Colonic mucosa (tissue), 4 donors: ENCODE measurements around the gene PKN1. TPM values are rescaled to one million over a fixed set of nuclear protein-coding genes. Genes with fewer than 3 reads are reported as not detected.

Experiments used
- DNase-seq: peaks from one replicate; pipeline ENCODE4 v3.0.0-alpha.2; 2020
- H3K27ac ChIP-seq: fragments of 200-600 bp; one replicate; pipeline ENCODE4 v1.8.0; 2021
- H3K27me3 ChIP-seq: fragments of 200-600 bp; one replicate; pipeline ENCODE4 v1.8.0; 2021
- H3K36me3 ChIP-seq: fragments of 200-600 bp; one replicate; pipeline ENCODE4 v1.8.0; 2021
- H3K4me1 ChIP-seq: fragments of 200-600 bp; one replicate; pipeline ENCODE4 v1.8.0; 2021; ENCODE audit warnings: mild to moderate bottlenecking
- H3K4me3 ChIP-seq: fragments of 200-600 bp; one replicate; pipeline ENCODE4 v1.8.0; 2021
- H3K9ac ChIP-seq, 2 donors: one replicate each; pipeline ENCODE4 v1.7.0; 2013; ENCODE audit warnings: control low read depth in 2 of 2, low read depth in 2 of 2, low read length in 2 of 2
- H3K9me3 ChIP-seq: fragments of 200-600 bp; one replicate; pipeline ENCODE4 v1.8.0; 2021
- CTCF ChIP-seq: fragments of 200-600 bp; IDR thresholded peaks from one replicate; pipeline ENCODE4 v1.8.0; 2022; ENCODE audit warnings: antibody characterized with exemption, mild to moderate bottlenecking
- intact Hi-C: fragments of 100-400 bp; cut with DNase I; formaldehyde crosslinking; loops from one replicate; pipeline ENCODE4 v1.14.1; 2022
- total RNA-seq, 2 donors: library from RNA; stranded (reverse); fragmentation: NEBNext Ultra II Directional in 1 of 2; extraction: Animal tissue kit (Norgen Biotek cat#: 25700) in 1 of 2; gene quantifications; one replicate each; pipeline ENCODE4 v1.2.1, GENCODE V29; 2021
- donor health status: healthy.
- donor health status: DM: no; HTN: no; CAD: no.
- donor health status: DM: no; HTN: no; CAD: no.

PKN1 gene
- total RNA-seq, 2 donors from 2014 or later, result 35.9 to 37.5 TPM

GRCh38 chr19:14416817-14417231, 16.3 kb upstream of the PKN1 start:
- Histone ChIP-seq H3K27ac (peak overlapping the region; percentile 55), H3K36me3 (peaks cover 5% of the 10 kb centered on the region), H3K27me3 (no peaks in the 10 kb centered on the region), H3K9ac (peak overlapping the region in 1 of 2 donors; percentile 34), H3K9me3 (no peaks in the 10 kb centered on the region), H3K4me3 (peak overlapping the region; percentile 4), H3K4me1 (peaks cover 14% of the 10 kb centered on the region)
- intact Hi-C loops, result no loop called here
- TF ChIP-seq CTCF, result no peak
- DNase-seq, result peak; percentile 79

- Histone ChIP-seq H3K9me3 (no peaks in the 10 kb centered on the region), H3K36me3 (no peaks in the 10 kb centered on the region), H3K27ac (peak overlapping the region; percentile 95), H3K27me3 (no peaks in the 10 kb centered on the region), H3K4me1 (peaks cover 14% of the 10 kb centered on the region), H3K4me3 (peak overlapping the region; percentile 84), H3K9ac (peak overlapping the region; percentile 83 to 86)
- intact Hi-C loops, result no loop called here
- DNase-seq, result peak; percentile 88
- TF ChIP-seq CTCF, result no peak
These were observed 14.3 kb upstream of the PKN1 start for GRCh38 chr19:14418856-14419105.

GRCh38 chr19:14419106-14419813, 13.8 kb upstream of the PKN1 start, which contains the start of gene DDX39A:
DDX39A (minus strand) TSS chr19:14419341; CDS start chr19:14413220, 6,121 bp downstream.
- Histone ChIP-seq H3K36me3 (no peaks in the 10 kb centered on the region), H3K9me3 (no peaks in the 10 kb centered on the region), H3K27me3 (no peaks in the 10 kb centered on the region), H3K27ac (peak within 1 kb of the TSS; percentile 95), H3K9ac (peak within 1 kb of the TSS; percentile 83 to 86), H3K4me3 (peak within 1 kb of the TSS; percentile 84), H3K4me1 (peaks cover 14% of the 10 kb centered on the region)
- DNase-seq, result peak; percentile 99
- TF ChIP-seq CTCF, result no peak
- intact Hi-C loops, result no loop called here

GRCh38 chr19:14425696-14426138, 7.4 kb upstream of the PKN1 start:
- DNase-seq, result no peak
- Histone ChIP-seq H3K4me1 (no peaks in the 10 kb centered on the region), H3K36me3 (no peaks in the 10 kb centered on the region), H3K27ac (no peak overlapping the region), H3K9ac (no peak overlapping the region), H3K9me3 (no peaks in the 10 kb centered on the region), H3K4me3 (no peak overlapping the region), H3K27me3 (no peaks in the 10 kb centered on the region)
- intact Hi-C loops, result no loop called here
- no peak for TF ChIP-seq CTCF

GRCh38 chr19:14427461-14427860, 5.6 kb upstream of the PKN1 start:
- no peak overlapping the region for H3K27ac ChIP-seq
- no peaks in the 10 kb centered on the region for H3K27me3 ChIP-seq
- no peaks in the 10 kb centered on the region for H3K4me1 ChIP-seq
- no peak for DNase-seq
- TF ChIP-seq CTCF, result no peak
- intact Hi-C loops, result no loop called here
- no peaks in the 10 kb centered on the region for H3K9me3 ChIP-seq
- H3K4me3 ChIP-seq, result no peak overlapping the region
- H3K9ac ChIP-seq, result no peak overlapping the region
- no peaks in the 10 kb centered on the region for H3K36me3 ChIP-seq
